Astrocyte (in vitro differentiated cells and primary cell): Measurements from ENCODE around the gene GJA10. TPM values are rescaled to one million over a fixed set of nuclear protein-coding genes. Genes with fewer than 3 reads are reported as not detected.

Source experiments
- DNase-seq: peaks from one replicate; pipeline ENCODE4 v3.0.0-alpha.2; 2010; ENCODE audit warnings: low read depth
- FAIRE-seq: peaks from 2 replicates; lab custom pipeline; 2011; peaks lifted over from hg19 to GRCh38; lab: Jason Lieb, UNC
- H2AFZ ChIP-seq: 2 replicates; pipeline ENCODE4 v1.6.0; 2012; ENCODE audit warnings: low read depth, low read length, inconsistent platforms
- H3K27ac ChIP-seq: 2 replicates; pipeline ENCODE4 v1.5.1; 2011; ENCODE audit warnings: low read depth, low read length, inconsistent platforms
- H3K27me3 ChIP-seq: 2 replicates; pipeline ENCODE4 v1.6.0; 2011; ENCODE audit warnings: low read length, inconsistent platforms; ENCODE audit not compliant: insufficient read depth
- H3K36me3 ChIP-seq: 2 replicates; pipeline ENCODE4 v1.5.1; 2011; ENCODE audit warnings: low read length, inconsistent platforms; ENCODE audit not compliant: insufficient read depth
- H3K4me1 ChIP-seq: 2 replicates; pipeline ENCODE4 v1.5.1; 2011; ENCODE audit warnings: low read length, inconsistent platforms; ENCODE audit not compliant: insufficient read depth
- H3K4me2 ChIP-seq: 2 replicates; pipeline ENCODE4 v1.6.0; 2012; ENCODE audit warnings: low read length, inconsistent platforms
- H3K4me3 ChIP-seq: 2 replicates; pipeline ENCODE4 v1.5.1; 2011; ENCODE audit warnings: low read depth, mild to moderate bottlenecking, low read length, inconsistent platforms; ENCODE audit not compliant: insufficient read depth
- H3K79me2 ChIP-seq: 2 replicates; pipeline ENCODE4 v1.6.0; 2012; ENCODE audit warnings: mild to moderate bottlenecking, low read length, inconsistent platforms; ENCODE audit not compliant: insufficient read depth
- H3K9ac ChIP-seq: 2 replicates; pipeline ENCODE4 v1.6.0; 2012; ENCODE audit warnings: mild to moderate bottlenecking, low read length, inconsistent platforms
- H3K9me3 ChIP-seq: 2 replicates; pipeline ENCODE4 v1.5.1; 2012; ENCODE audit warnings: low read depth, mild to moderate bottlenecking, low read length, inconsistent platforms; ENCODE audit not compliant: insufficient read depth
- H4K20me1 ChIP-seq: 2 replicates; pipeline ENCODE4 v1.6.0; 2012; ENCODE audit warnings: low read length, inconsistent platforms; ENCODE audit not compliant: insufficient read depth
- H3K27ac Mint-ChIP-seq: one replicate; pipeline ENCODE4 v1.8.0; 2021; ENCODE audit warnings: mild to moderate bottlenecking, mixed read lengths; ENCODE audit not compliant: unreplicated experiment
- H3K27me3 Mint-ChIP-seq: one replicate; pipeline ENCODE4 v1.8.0; 2021; ENCODE audit warnings: low read depth, mixed read lengths; ENCODE audit not compliant: unreplicated experiment
- H3K36me3 Mint-ChIP-seq: one replicate; pipeline ENCODE4 v1.8.0; 2021; ENCODE audit warnings: low read depth, mixed read lengths; ENCODE audit not compliant: unreplicated experiment
- H3K4me1 Mint-ChIP-seq: one replicate; pipeline ENCODE4 v1.8.0; 2021; ENCODE audit warnings: low read depth, mixed read lengths; ENCODE audit not compliant: unreplicated experiment
- H3K4me3 Mint-ChIP-seq: one replicate; pipeline ENCODE4 v1.8.0; 2021; ENCODE audit warnings: mild to moderate bottlenecking, moderate library complexity, mixed read lengths; ENCODE audit not compliant: unreplicated experiment
- H3K9me3 Mint-ChIP-seq: one replicate; pipeline ENCODE4 v1.8.0; 2021; ENCODE audit warnings: mild to moderate bottlenecking, mixed read lengths; ENCODE audit not compliant: unreplicated experiment
- EZH2 ChIP-seq: IDR thresholded peaks from 2 replicates; pipeline ENCODE4 v1.6.1; 2012; ENCODE audit warnings: mild to moderate bottlenecking, low read length, inconsistent platforms; ENCODE audit not compliant: insufficient read depth
- total RNA-seq: library from RNA; stranded (reverse); gene quantifications from 2 replicates; pipeline ENCODE4 v1.2.1, GENCODE V29; 2021
- TF ChIP-seq, protein P1 (sequence below): IDR thresholded peaks from 2 replicates; pipeline ENCODE4 v1.5.1; 2011; ENCODE audit warnings: low read depth, mild to moderate bottlenecking, inconsistent platforms, low read length, moderate library complexity; ENCODE audit not compliant: insufficient read depth

The GJA10 gene
- total RNA-seq, 1 donor from 2014 or later = not detected

GRCh38 chr6:89941031-89941762 lies 46.9 kb downstream of the GJA10 start:
- Mint-ChIP-seq H3K4me3 (no peak overlapping the region), H3K9me3 (peaks cover 1% of the 10 kb centered on the region), H3K27me3 (no peaks in the 10 kb centered on the region), H3K4me1 (peaks cover 22% of the 10 kb centered on the region), H3K36me3 (peaks cover 6% of the 10 kb centered on the region), H3K27ac (peak overlapping the region; percentile 73)
- FAIRE-seq (no peak), DNase-seq (peak; percentile 39)
- Histone ChIP-seq H3K27ac (no peak overlapping the region), H2AFZ (no peak overlapping the region), H3K4me2 (no peak overlapping the region), H3K9ac (no peak overlapping the region), H3K79me2 (no peaks in the 10 kb centered on the region), H3K36me3 (no peaks in the 10 kb centered on the region), H4K20me1 (no peaks in the 10 kb centered on the region), H3K27me3 (no peaks in the 10 kb centered on the region), H3K4me3 (no peak overlapping the region), H3K4me1 (no peaks in the 10 kb centered on the region), H3K9me3 (no peaks in the 10 kb centered on the region)
- TF ChIP-seq, protein P1, sequence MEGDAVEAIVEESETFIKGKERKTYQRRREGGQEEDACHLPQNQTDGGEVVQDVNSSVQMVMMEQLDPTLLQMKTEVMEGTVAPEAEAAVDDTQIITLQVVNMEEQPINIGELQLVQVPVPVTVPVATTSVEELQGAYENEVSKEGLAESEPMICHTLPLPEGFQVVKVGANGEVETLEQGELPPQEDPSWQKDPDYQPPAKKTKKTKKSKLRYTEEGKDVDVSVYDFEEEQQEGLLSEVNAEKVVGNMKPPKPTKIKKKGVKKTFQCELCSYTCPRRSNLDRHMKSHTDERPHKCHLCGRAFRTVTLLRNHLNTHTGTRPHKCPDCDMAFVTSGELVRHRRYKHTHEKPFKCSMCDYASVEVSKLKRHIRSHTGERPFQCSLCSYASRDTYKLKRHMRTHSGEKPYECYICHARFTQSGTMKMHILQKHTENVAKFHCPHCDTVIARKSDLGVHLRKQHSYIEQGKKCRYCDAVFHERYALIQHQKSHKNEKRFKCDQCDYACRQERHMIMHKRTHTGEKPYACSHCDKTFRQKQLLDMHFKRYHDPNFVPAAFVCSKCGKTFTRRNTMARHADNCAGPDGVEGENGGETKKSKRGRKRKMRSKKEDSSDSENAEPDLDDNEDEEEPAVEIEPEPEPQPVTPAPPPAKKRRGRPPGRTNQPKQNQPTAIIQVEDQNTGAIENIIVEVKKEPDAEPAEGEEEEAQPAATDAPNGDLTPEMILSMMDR = no peak
- no peak for TF ChIP-seq EZH2

DNA sequence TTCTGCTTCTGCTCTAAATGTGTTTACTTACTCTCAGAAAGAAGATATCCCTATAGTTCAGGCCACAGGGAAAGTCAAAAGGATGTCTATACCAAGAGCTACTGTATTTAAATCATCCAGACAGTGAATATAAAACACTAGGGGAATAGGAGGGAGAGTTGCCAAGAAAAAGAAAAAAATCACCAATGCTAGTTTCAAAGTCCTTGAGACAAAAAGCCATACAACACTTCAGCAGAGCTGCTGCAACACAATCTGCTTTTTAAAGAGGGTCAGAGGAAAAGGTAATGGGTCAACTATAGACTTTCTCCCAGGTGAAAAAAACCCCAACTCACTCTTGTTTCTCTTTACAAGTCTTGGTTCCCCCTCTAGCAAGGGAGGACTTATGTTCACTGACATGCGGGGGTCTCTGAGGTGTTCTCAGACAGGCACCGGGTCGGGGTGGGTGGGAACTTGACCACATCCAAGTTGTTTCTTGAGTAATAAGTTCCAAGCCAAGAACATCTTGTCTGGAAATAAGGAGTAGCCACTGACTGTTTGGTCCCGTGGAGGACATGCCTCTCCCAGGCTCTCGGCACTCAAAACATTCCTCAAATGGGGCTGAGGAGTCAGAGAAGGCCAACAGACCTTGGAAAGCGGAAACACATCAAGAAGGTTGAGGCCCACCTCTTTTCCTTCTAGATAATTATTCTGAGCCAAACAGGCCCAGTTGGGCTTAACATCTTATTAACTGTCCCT lies 47.7 kb downstream of the GJA10 start:
- no peak for DNase-seq
- no peak overlapping the region for H3K4me3 ChIP-seq
- no peaks in the 10 kb centered on the region for H3K27me3 ChIP-seq
- peaks cover 22% of the 10 kb centered on the region for H3K4me1 Mint-ChIP-seq
- H2AFZ ChIP-seq = no peak overlapping the region
- no peaks in the 10 kb centered on the region for H4K20me1 ChIP-seq
- H3K27ac ChIP-seq = no peak overlapping the region
- no peak overlapping the region for H3K4me3 Mint-ChIP-seq
- H3K27ac Mint-ChIP-seq = peak overlapping the region; percentile 73
- FAIRE-seq = no peak
- H3K36me3 ChIP-seq = no peaks in the 10 kb centered on the region
- TF ChIP-seq, protein P1 = no peak
- TF ChIP-seq EZH2 = no peak
- no peak overlapping the region for H3K9ac ChIP-seq
- H3K36me3 Mint-ChIP-seq = peaks cover 7% of the 10 kb centered on the region
- H3K4me2 ChIP-seq = no peak overlapping the region
- H3K9me3 ChIP-seq = no peaks in the 10 kb centered on the region
- H3K4me1 ChIP-seq = no peaks in the 10 kb centered on the region
- no peaks in the 10 kb centered on the region for H3K79me2 ChIP-seq
- no peaks in the 10 kb centered on the region for H3K27me3 Mint-ChIP-seq
- H3K9me3 Mint-ChIP-seq = no peaks in the 10 kb centered on the region
